GM19372 (cell line): ENCODE measurements around the gene PGAP1.

Experiments
- ATAC-seq: cut with Tn5 transposase; IDR thresholded peaks from one replicate; pipeline ENCODE4 v1.9.1; 2021; ENCODE audit warnings: mild to moderate bottlenecking, low read depth, moderate library complexity; ENCODE audit not compliant: unreplicated experiment

PGAP1 gene

GRCh38 chr2:196809260-196809659 lies 117.2 kb downstream of the PGAP1 start, which contains the start of gene C2orf66:
TSS of gene C2orf66 (minus strand) at chr2:196809355. CDS start at chr2:196809336, 19 bp downstream.
- no peak for ATAC-seq

- no peak for ATAC-seq
Measured at GRCh38 chr2:196808083-196808665, 118.3 kb downstream of the PGAP1 start.

DNA sequence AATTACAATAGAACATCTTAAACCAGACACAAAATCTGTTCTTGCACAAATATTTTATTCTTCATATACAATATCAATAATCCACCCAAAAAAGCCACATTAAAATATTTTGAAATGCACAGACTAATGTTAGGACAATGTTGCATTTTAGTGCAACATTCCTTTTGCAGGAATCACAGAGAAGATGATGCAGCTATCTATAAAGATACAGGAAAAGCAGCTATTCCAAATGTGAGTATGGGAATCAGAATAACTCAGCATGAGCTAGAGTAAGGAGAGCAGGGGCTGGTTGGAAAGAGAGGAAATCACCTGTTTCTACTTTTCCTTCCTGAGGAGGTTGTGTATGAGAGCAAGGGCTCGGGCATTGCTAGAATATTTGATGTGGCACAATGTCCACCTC lies 122.1 kb downstream of the PGAP1 start:
- ATAC-seq: no peak

DNA sequence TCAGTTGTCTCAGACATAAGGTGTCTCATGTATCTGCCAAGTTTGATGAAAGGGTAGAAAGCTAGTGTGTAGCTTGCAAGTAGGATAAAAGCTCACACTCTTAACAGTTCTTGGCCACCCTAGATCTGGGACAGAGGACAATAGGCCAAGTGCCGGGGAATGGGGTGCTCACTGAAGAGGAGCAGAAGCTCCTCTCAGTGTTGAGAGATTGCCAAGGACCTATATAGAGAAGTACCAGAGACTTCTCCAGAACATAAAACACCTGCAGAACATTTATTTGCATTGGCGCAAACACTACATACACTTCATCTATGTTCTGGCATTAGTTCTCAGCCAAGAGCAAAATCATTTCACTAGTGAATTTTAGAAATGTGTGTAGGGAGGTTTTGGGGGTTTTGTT lies 124.1 kb downstream of the PGAP1 start:
- ATAC-seq: no peak

DNA sequence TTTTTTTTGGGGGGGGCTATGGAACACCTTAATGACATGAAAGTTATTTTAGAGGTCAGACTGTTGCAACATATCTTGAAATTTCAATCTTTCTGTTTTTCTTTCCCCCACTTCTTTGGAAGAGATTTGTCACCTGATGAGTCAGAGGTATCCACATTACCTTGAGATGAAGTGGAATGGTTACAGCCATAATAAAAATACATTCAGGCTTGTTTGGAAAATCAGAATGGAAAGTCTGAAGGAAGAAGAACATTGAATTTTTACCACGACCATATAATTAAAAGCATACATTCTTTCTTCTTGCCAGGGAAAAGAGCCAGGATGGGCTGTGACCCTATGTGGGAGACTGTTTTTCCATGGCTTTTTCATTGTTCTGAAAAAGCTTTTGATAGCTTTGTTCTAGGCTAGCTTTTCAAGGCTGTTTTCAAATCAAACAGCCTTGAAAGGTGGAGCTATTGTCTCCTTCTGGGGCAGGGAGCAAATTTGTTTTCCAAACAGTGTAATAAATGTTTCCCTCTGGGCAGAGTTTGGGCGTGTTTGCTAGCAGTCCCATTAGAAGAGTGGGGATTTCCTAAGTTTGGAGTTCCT lies 124.7 kb downstream of the PGAP1 start:
- ATAC-seq: no peak

DNA sequence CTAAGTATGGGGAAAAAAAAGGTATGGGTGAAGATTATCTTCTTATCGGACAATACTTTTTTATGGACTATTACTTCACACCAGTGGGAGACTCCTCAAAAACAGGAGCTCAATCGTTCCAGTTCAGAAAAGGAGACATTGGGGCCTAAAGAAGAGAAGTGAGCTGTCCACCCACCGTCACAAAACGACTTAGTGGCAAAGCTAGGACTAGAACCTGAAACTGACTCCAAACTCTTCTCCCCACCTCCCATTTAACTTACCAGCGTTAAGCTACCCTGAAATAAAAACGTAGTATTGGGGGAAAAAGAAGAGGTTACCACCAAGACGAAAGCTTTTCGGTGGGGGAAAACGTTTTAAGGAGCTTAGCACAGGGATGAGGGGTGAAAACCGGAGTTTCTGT lies 127.5 kb downstream of the PGAP1 start:
- ATAC-seq: no peak

GRCh38 chr2:196792865-196793264 lies 133.6 kb downstream of the PGAP1 start:
- ATAC-seq: no peak

DNA sequence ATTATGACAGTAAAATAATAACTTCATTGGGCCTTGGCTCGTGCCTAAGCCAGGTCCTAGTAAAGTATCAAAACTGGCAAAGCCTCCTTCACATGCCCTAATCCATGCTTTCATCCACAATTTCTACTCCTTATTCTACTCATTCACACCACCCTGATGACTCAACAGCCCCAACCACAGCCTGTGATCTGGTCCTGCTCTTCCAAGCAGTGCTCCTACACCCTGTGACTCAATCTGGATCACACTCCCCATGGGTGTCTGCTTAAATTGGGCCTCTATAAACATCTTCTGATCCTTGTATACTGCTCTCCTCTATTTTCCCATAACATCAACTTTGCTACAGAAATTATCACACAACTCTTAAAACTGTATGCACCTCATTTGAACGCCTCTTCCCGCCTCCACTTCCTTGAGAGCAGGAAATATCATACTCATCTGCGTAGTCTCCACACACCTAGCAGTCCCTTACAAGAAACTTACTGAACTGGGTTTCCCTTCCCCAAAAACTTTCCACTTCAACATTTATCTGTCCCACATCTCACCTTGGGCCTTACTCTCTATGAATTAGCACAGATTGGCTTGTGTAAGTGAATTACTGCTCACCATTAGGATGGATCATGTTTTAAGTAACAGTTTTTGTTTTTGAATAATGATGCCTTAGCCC lies 142.9 kb downstream of the PGAP1 start:
- no peak for ATAC-seq
